Stomach (tissue), 4 donors: Measurements from ENCODE around the gene IL9R.
"Not testable (repeated sequence)": the region's sequence is repeated elsewhere in the genome, so short reads cannot be mapped to it uniquely, and the experiment has no call there.

Experiments
- CTCF ChIP-seq, 7 experiments: fragments of 450-650 bp in 4 of 7; fragments of 200-600 bp in 3 of 7; sonication (generic) in 3 of 7; IDR thresholded peaks; one replicate each; pipeline ENCODE4 v1.5.1; 2016 to 2019; ENCODE audit warnings: antibody characterized with exemption in 7 of 7, control low read depth in 2 of 7, mild to moderate bottlenecking in 1 of 7
- EP300 ChIP-seq: sonication (generic); formaldehyde crosslinking; IDR thresholded peaks from one replicate; pipeline ENCODE4 v1.6.1; 2017; ENCODE audit warnings: antibody characterized with exemption

GRCh38 chrX:156029707-156030442 lies 32.4 kb downstream of the IL9R start:
- not testable (repeated sequence) for TF ChIP-seq CTCF (IDR thresholded peaks at IDR 0.05); EP300
